Measurements from ENCODE around the gene GRIA1. TPM values are rescaled to one million over a fixed set of nuclear protein-coding genes. Genes with fewer than 3 reads are reported as not detected.

The GRIA1 gene
- total RNA-seq, 2 experiments from 2014 or later: not detected

GRCh38 chr5:153742060-153742459, 251.6 kb downstream of the GRIA1 start:
- intact Hi-C loops (cut with micrococcal nuclease): no loop called here
- no peak overlapping the region for H3K4me3 Mint-ChIP-seq
- CTCF ChIA-PET: no interaction called here

GRCh38 chr5:153744751-153745150, 254.3 kb downstream of the GRIA1 start:
- no peak for DNase-seq
- Mint-ChIP-seq H3K4me3 (no peak overlapping the region), H3K4me1 (ENCODE audit: low read depth) (peaks cover 3% of the 10 kb centered on the region), H3K9me3 (no peaks in the 10 kb centered on the region), H3K27ac (no peak overlapping the region), H3K36me3 (ENCODE audit: low read depth) (no peaks in the 10 kb centered on the region), H3K27me3 (ENCODE audit: low read depth) (peaks cover 13% of the 10 kb centered on the region)
- CTCF ChIA-PET: no interaction called here
- intact Hi-C loops (cut with micrococcal nuclease): no loop called here

More at GRCh38 chr5:153742060-153742459, 251.6 kb downstream of the GRIA1 start:
- H3K27ac Mint-ChIP-seq: no peak overlapping the region
- H3K4me1 Mint-ChIP-seq (ENCODE audit: low read depth): peaks cover 3% of the 10 kb centered on the region
- DNase-seq: no peak
- no peaks in the 10 kb centered on the region for H3K9me3 Mint-ChIP-seq
- H3K27me3 Mint-ChIP-seq (ENCODE audit: low read depth): peaks cover 13% of the 10 kb centered on the region
- no peaks in the 10 kb centered on the region for H3K36me3 Mint-ChIP-seq (ENCODE audit: low read depth)

GRCh38 chr5:153745778-153746395, 255.4 kb downstream of the GRIA1 start:
- Mint-ChIP-seq H3K27ac (no peak overlapping the region), H3K4me3 (no peak overlapping the region), H3K27me3 (ENCODE audit: low read depth) (peaks cover 13% of the 10 kb centered on the region), H3K4me1 (ENCODE audit: low read depth) (peaks cover 3% of the 10 kb centered on the region), H3K36me3 (ENCODE audit: low read depth) (no peaks in the 10 kb centered on the region), H3K9me3 (no peaks in the 10 kb centered on the region)
- no peak for DNase-seq
- intact Hi-C loops (cut with micrococcal nuclease): no loop called here
- CTCF ChIA-PET: no interaction called here

- H3K27me3 Mint-ChIP-seq (ENCODE audit: low read depth): peaks cover 13% of the 10 kb centered on the region
- DNase-seq: no peak
- no peak overlapping the region for H3K27ac Mint-ChIP-seq
- no peaks in the 10 kb centered on the region for H3K36me3 Mint-ChIP-seq (ENCODE audit: low read depth)
- CTCF ChIA-PET: no interaction called here
- H3K4me1 Mint-ChIP-seq (ENCODE audit: low read depth): peaks cover 3% of the 10 kb centered on the region
- H3K4me3 Mint-ChIP-seq: no peak overlapping the region
- intact Hi-C loops (cut with micrococcal nuclease): no loop called here
- H3K9me3 Mint-ChIP-seq: no peaks in the 10 kb centered on the region
Measured at GRCh38 chr5:153746440-153746839, 256.0 kb downstream of the GRIA1 start.

GRCh38 chr5:153748823-153749222, 258.4 kb downstream of the GRIA1 start:
- CTCF ChIA-PET: no interaction called here
- DNase-seq: no peak
- no peaks in the 10 kb centered on the region for H3K36me3 Mint-ChIP-seq (ENCODE audit: low read depth)
- peaks cover 3% of the 10 kb centered on the region for H3K4me1 Mint-ChIP-seq (ENCODE audit: low read depth)
- H3K9me3 Mint-ChIP-seq: no peaks in the 10 kb centered on the region
- no peak overlapping the region for H3K27ac Mint-ChIP-seq
- peaks cover 5% of the 10 kb centered on the region for H3K27me3 Mint-ChIP-seq (ENCODE audit: low read depth)
- intact Hi-C loops (cut with micrococcal nuclease): no loop called here
- H3K4me3 Mint-ChIP-seq: no peak overlapping the region

GRCh38 chr5:153749960-153750359, 259.5 kb downstream of the GRIA1 start:
- Mint-ChIP-seq H3K4me1 (ENCODE audit: low read depth) (peaks cover 3% of the 10 kb centered on the region), H3K9me3 (no peaks in the 10 kb centered on the region), H3K4me3 (no peak overlapping the region), H3K27ac (no peak overlapping the region), H3K36me3 (ENCODE audit: low read depth) (no peaks in the 10 kb centered on the region), H3K27me3 (ENCODE audit: low read depth) (peaks cover 4% of the 10 kb centered on the region)
- intact Hi-C loops (cut with micrococcal nuclease): no loop called here
- DNase-seq: no peak
- CTCF ChIA-PET: no interaction called here

- intact Hi-C loops (cut with micrococcal nuclease): no loop called here
- no peaks in the 10 kb centered on the region for H3K9me3 Mint-ChIP-seq
Measured at GRCh38 chr5:153751251-153751650, 260.8 kb downstream of the GRIA1 start.

GRCh38 chr5:153752890-153753289, 262.4 kb downstream of the GRIA1 start:
- no peak for DNase-seq
- Mint-ChIP-seq H3K27me3 (ENCODE audit: low read depth) (no peaks in the 10 kb centered on the region), H3K4me3 (no peak overlapping the region), H3K4me1 (ENCODE audit: low read depth) (no peaks in the 10 kb centered on the region), H3K9me3 (no peaks in the 10 kb centered on the region), H3K36me3 (ENCODE audit: low read depth) (no peaks in the 10 kb centered on the region), H3K27ac (no peak overlapping the region)
- intact Hi-C loops (cut with micrococcal nuclease): no loop called here
- CTCF ChIA-PET: no interaction called here

More at GRCh38 chr5:153751251-153751650, 260.8 kb downstream of the GRIA1 start:
- Mint-ChIP-seq H3K27ac (no peak overlapping the region), H3K4me3 (no peak overlapping the region), H3K27me3 (ENCODE audit: low read depth) (no peaks in the 10 kb centered on the region), H3K36me3 (ENCODE audit: low read depth) (no peaks in the 10 kb centered on the region), H3K4me1 (ENCODE audit: low read depth) (no peaks in the 10 kb centered on the region)
- CTCF ChIA-PET: no interaction called here
- DNase-seq: no peak

GRCh38 chr5:153753645-153754432, 263.4 kb downstream of the GRIA1 start:
- Mint-ChIP-seq H3K36me3 (ENCODE audit: low read depth) (no peaks in the 10 kb centered on the region), H3K4me1 (ENCODE audit: low read depth) (no peaks in the 10 kb centered on the region), H3K4me3 (no peak overlapping the region), H3K9me3 (no peaks in the 10 kb centered on the region), H3K27me3 (ENCODE audit: low read depth) (no peaks in the 10 kb centered on the region), H3K27ac (no peak overlapping the region)
- CTCF ChIA-PET: interaction anchor here (0.8 kb wide), 1 partner anchor 634 kb away, joined by 4 read pairs; no protein-coding TSS in a partner anchor
- intact Hi-C loops (cut with micrococcal nuclease): no loop called here
- DNase-seq: no peak

GRCh38 chr5:153755913-153756500, 265.5 kb downstream of the GRIA1 start:
- CTCF ChIA-PET: interaction anchor here (1.6 kb wide), 1 partner anchor 209 kb away, joined by 4 read pairs; no protein-coding TSS in a partner anchor
- Mint-ChIP-seq H3K27ac (no peak overlapping the region), H3K9me3 (peaks cover 4% of the 10 kb centered on the region), H3K27me3 (ENCODE audit: low read depth) (no peaks in the 10 kb centered on the region), H3K4me1 (ENCODE audit: low read depth) (no peaks in the 10 kb centered on the region), H3K4me3 (no peak overlapping the region), H3K36me3 (ENCODE audit: low read depth) (no peaks in the 10 kb centered on the region)
- no peak for DNase-seq
- intact Hi-C loops (cut with micrococcal nuclease): no loop called here

GRCh38 chr5:153756540-153756939, 266.1 kb downstream of the GRIA1 start:
- H3K4me3 Mint-ChIP-seq: no peak overlapping the region
- peaks cover 4% of the 10 kb centered on the region for H3K9me3 Mint-ChIP-seq
- no peak for DNase-seq
- H3K36me3 Mint-ChIP-seq (ENCODE audit: low read depth): no peaks in the 10 kb centered on the region
- CTCF ChIA-PET: interaction anchor here (1.6 kb wide), 1 partner anchor 209 kb away, joined by 4 read pairs; no protein-coding TSS in a partner anchor
- H3K27ac Mint-ChIP-seq: no peak overlapping the region
- no peaks in the 10 kb centered on the region for H3K27me3 Mint-ChIP-seq (ENCODE audit: low read depth)
- no peaks in the 10 kb centered on the region for H3K4me1 Mint-ChIP-seq (ENCODE audit: low read depth)
- intact Hi-C loops (cut with micrococcal nuclease): no loop called here

- Mint-ChIP-seq H3K36me3 (ENCODE audit: low read depth) (no peaks in the 10 kb centered on the region), H3K4me1 (ENCODE audit: low read depth) (no peaks in the 10 kb centered on the region), H3K27ac (no peak overlapping the region), H3K9me3 (peaks cover 1% of the 10 kb centered on the region), H3K4me3 (no peak overlapping the region), H3K27me3 (ENCODE audit: low read depth) (peaks cover 2% of the 10 kb centered on the region)
- intact Hi-C loops (cut with micrococcal nuclease): no loop called here
- CTCF ChIA-PET: no interaction called here
- DNase-seq: no peak
Measured at GRCh38 chr5:153765987-153766386, 275.5 kb downstream of the GRIA1 start.

Data from activated naive CD4-positive, alpha-beta T cell treated with anti-CD3 and anti-CD28 coated beads for 36 hours (primary cell).